GM12873 (cell line): Measurements from ENCODE around the gene SYNDIG1L.

Experiments used
- CTCF ChIP-seq: IDR thresholded peaks from 2 replicates; pipeline ENCODE4 v1.5.1; 2012; ENCODE audit warnings: low read depth, mild to moderate bottlenecking, moderate library complexity, low read length, control low read depth; ENCODE audit not compliant: insufficient read depth; ENCODE audit errors: missing control alignments

The SYNDIG1L gene

GRCh38 chr14:74444866-74445265 lies 18.9 kb upstream of the SYNDIG1L start:
- no peak for TF ChIP-seq CTCF

- TF ChIP-seq CTCF: no peak
These were observed 16.7 kb upstream of the SYNDIG1L start for GRCh38 chr14:74442757-74443156.

GRCh38 chr14:74441113-74441512 lies 15.1 kb upstream of the SYNDIG1L start:
- no peak for TF ChIP-seq CTCF

GRCh38 chr14:74438351-74438915 lies 12.4 kb upstream of the SYNDIG1L start:
- no peak for TF ChIP-seq CTCF

GRCh38 chr14:74437496-74438053 lies 11.6 kb upstream of the SYNDIG1L start:
- no peak for TF ChIP-seq CTCF

GRCh38 chr14:74434294-74434693 lies 8.3 kb upstream of the SYNDIG1L start:
- TF ChIP-seq CTCF: no peak

GRCh38 chr14:74429991-74430390 lies 4.0 kb upstream of the SYNDIG1L start:
- TF ChIP-seq CTCF: no peak
